NCI-H82 treated with DMSO at 0.1 percent for 48 hours (cell line): ENCODE data around the gene RPP30.
"Not testable (repeated sequence)": the region's sequence is repeated elsewhere in the genome, so short reads cannot be mapped to it uniquely, and the experiment has no call there.

Experiments
- DNase-seq: peaks from one replicate; lab custom pipeline; 2025; ENCODE audit not compliant: unreplicated experiment; lab: John Stamatoyannopoulos, UW

The RPP30 gene

DNA sequence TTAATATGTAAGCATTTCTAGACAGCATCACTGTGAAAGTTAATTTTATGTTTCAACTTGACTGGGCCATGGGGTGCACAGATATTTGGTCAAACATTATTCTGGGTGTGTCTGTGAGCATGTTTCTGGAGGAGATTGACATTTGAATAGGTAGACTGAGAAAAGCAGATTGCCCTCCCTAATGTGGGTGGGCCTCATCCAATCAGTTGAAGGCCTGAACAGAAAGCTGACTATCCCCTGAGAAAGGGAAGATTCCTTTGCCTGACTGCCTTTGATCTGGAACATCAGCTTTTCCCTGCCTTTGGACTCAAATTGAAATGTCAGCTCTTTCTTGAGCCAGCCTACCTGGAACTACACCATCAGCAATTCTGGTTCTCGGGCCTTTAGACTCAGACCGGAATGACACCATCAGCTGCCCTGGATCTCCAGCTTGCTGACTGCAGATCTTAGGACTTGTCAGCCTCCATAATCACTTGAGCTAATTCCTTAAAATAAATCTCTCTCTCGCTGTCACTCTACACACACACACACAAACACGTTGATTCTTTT, 5.7 kb upstream of the RPP30 start:
- DNase-seq = no peak

DNA sequence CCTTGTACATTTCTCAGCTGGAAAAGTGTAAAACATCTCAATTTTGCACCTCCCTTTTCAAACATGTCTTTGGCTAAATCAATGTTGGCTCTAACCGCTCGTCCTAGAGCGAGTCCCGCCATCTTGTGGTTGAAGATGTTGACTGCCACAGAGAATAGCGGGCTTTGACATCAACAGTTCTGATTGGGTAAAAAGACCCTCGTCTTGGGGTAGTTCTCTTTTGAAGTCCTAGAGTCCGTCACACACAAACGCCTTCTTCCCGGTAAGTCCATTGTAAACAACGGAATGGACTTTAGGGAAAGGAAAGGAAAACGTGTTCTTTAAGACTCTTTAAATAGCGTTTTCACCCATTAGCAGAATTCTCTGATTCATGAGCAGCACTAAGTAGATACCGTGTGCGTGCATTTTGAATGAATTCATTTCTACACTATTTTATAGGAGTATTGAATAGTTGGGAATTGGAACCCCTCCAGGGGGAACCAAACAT, 452 bp upstream of the RPP30 start:
- DNase-seq = peak; percentile 30

- no peak for DNase-seq
Measured at GRCh38 chr10:90872648-90873020, 860 bp downstream of the RPP30 start.

- no peak for DNase-seq
Measured at GRCh38 chr10:90879062-90879461, 7.3 kb downstream of the RPP30 start.

- not testable (repeated sequence) for DNase-seq
Measured at GRCh38 chr10:90880059-90880719, 8.4 kb downstream of the RPP30 start.

DNA sequence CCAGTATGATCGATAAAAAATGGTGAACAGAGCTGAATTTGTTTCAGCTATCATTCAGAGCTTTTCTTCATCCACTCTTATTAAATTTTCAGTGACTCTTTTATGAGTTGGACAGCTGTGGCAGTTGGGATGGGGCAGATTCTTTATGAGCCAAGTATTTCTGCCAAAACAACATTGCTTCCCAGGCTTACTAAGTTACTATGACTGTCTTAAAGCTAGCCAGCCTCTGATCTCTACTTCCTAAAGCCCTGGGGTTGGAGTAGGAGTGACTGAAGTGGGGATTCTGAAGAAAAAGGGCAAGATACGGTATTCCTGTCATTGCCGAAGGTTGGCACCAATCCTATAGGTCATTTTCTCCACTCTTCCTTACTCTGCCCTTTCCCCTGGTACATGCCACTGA, 12.7 kb downstream of the RPP30 start:
- no peak for DNase-seq

- no peak for DNase-seq
Measured at GRCh38 chr10:90885176-90885575, 13.4 kb downstream of the RPP30 start.

- DNase-seq = no peak
Measured at GRCh38 chr10:90887555-90887954, 15.8 kb downstream of the RPP30 start.

DNA sequence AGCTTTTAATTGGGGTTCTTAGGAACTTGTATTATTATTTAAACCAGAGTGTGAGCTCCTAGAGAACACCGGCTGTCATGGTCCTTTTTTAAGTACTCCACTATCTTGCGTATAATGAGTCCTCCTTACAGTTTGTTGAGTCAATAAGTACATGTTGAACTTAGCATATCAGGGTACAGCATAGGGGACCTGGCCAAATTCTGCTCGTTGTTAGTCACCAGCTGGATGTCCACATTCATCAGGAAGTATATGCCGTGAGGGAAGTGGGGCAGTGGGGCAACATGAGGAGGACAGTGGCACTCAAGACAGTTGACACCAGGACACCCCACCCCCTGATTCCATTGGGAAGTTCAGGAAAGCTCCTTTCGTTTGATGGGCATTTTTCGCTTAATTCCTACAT, 16.6 kb downstream of the RPP30 start:
- no peak for DNase-seq

GRCh38 chr10:90889636-90890035, 17.9 kb downstream of the RPP30 start:
- DNase-seq = no peak

GRCh38 chr10:90890347-90890746, 18.6 kb downstream of the RPP30 start:
- no peak for DNase-seq

GRCh38 chr10:90893190-90893589, 21.4 kb downstream of the RPP30 start:
- no peak for DNase-seq

DNA sequence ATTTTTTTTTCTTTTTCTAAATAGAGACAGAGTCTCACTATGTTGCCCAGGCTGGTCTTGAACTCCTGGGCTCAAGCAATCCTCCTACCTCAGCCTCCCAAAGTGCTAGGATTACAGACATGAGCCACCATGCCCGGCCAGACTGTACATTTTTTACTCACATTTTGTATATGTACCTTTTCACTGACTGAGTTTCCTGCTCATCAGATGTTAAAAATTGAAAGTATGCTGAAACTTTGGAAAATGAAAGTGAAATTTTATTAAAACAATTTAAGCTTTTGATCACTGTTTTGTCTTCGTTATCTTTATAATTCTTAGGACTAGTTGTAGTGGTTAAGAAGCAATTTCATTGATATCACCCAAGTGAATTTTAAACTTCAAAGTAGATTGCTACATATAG, 25.1 kb downstream of the RPP30 start:
- DNase-seq = not testable (repeated sequence)

GRCh38 chr10:90905925-90906324, 34.2 kb downstream of the RPP30 start:
- DNase-seq = no peak

GRCh38 chr10:90906596-90906995, 34.8 kb downstream of the RPP30 start:
- no peak for DNase-seq

DNA sequence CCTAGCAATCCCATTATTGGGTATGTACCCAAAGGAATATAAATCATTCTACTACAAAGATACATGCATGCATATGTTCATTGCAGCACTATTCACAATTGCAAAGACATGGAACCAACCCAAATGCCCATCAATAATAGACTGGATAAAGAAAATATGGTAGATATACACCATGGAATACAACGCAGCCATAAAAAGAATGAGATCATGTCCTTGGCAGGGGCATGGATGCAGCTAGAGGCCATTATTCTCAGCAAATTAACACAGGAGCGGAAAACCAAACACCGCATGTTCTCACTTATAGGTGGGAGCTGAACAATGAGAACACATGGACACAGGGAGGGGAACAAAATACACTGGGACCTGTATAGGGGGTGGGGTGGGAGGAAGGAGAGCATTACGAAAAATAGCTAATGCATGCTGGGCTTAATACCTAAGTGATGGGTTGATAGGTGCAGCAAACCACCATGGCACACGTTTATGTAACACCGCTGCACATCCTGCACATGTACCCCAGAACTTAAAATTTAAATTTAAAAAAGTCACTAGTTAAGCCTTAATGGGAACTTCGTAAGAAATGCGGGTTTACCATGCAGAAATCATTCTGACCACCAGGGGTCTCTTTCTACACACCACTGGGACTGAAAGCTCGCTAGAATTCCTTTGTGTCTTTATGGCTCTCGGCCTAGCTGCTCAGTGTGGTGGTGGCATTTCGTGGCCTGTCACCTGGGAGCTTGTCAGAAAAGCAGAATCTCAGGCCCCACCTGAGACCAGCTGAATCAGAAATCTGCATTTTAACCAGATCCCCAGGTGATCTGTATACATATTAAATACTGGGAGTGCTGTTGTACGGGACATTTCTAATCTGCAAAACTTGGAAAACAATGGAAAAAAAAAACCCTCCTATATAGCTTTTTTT, 39.6 kb downstream of the RPP30 start:
- peak; percentile 32 for DNase-seq

- DNase-seq = no peak
Measured at GRCh38 chr10:90912174-90912573, 40.4 kb downstream of the RPP30 start.

DNA sequence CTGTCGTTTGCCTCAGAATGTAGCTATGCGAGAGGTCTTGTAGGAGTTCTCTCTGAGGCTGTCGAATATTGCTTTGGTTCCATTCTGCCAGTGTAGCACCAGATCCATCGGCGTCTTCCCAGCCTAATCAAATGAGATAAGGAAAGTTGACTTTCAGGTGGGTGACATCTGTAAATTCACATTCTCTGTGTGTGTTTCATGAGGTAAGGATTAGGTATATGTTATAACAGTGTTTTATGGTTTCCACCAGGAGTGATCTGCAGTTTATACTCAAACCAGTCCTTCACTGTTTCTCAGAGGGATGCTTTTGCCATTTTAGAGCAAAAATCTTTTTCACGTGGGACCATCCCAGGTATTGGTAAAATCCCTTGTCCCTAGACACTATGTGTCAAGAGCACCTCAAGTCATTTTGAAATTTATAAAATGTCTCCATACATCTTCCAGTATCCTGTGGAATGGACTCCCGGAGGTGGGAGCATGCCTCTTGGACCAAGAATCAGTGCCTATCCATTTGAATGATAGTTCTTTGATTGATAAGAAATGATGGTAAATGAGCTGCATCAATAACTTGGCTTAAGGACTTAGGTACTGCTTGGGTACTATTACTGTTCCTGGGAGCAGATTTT, 41.2 kb downstream of the RPP30 start:
- DNase-seq = no peak

GRCh38 chr10:90913774-90914420, 42.1 kb downstream of the RPP30 start:
- DNase-seq = no peak

GRCh38 chr10:90914992-90915765, 43.4 kb downstream of the RPP30 start:
- DNase-seq = no peak
